SW 1271 (cell line): ENCODE measurements around the gene PCDH10.
"Not testable (repeated sequence)": the region's sequence is repeated elsewhere in the genome, so short reads cannot be mapped to it uniquely, and the experiment has no call there.

Experiments
- DNase-seq, 2 experiments: peaks; one replicate each; lab custom pipeline; 2025; lab: John Stamatoyannopoulos, UW

Gene PCDH10

GRCh38 chr4:133233922-133234321, 84.8 kb downstream of the PCDH10 start:
- DNase-seq, result no peak

DNA sequence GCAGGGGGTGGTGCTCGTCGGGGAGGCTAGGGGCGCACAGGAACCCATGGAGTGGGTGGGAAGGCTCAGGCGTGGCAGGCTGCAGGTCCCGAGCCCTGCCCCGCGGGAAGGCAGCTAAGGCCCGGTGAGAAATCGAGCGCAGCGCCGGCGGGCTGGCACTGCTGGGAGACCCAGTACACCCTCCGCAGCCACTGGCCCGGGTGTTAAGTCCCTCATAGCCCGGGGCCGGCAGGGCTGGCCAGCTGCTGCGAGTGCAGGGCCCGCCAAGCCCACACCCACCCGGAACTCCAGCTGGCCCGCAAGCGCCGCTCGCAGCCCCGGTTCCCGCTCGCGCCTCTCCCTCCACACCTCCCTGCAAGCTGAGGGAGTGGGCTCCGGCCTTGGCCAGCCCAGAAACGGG, 91.4 kb downstream of the PCDH10 start:
- not testable (repeated sequence) for DNase-seq
